ENCODE measurements around the gene AURKAIP1.

Gene AURKAIP1

GRCh38 chr1:1361982-1362423 is 13.0 kb downstream of the AURKAIP1 start:
- DNase-seq, result no peak

GRCh38 chr1:1361233-1361981 is 13.6 kb downstream of the AURKAIP1 start:
- DNase-seq, result no peak

GRCh38 chr1:1360506-1361169 is 14.4 kb downstream of the AURKAIP1 start:
- DNase-seq, result peak in 3 of 58 donors; percentile 30 to 66 (median 51)

GRCh38 chr1:1359664-1360468 is 15.1 kb downstream of the AURKAIP1 start:
- no peak for DNase-seq

GRCh38 chr1:1359308-1359663 is 15.7 kb downstream of the AURKAIP1 start:
- DNase-seq, result no peak

- peak in 9 of 58 donors; percentile 19 to 54 (median 33) for DNase-seq
Observed at GRCh38 chr1:1358433-1359271, 16.4 kb downstream of the AURKAIP1 start, which contains the start of gene MXRA8. Gene MXRA8, minus strand, starts transcription at chr1:1358555. Its CDS starts 51 bp downstream, at chr1:1358504.

GRCh38 chr1:1357871-1358432 is 17.1 kb downstream of the AURKAIP1 start:
- no peak for DNase-seq

- no peak for DNase-seq
Observed at GRCh38 chr1:1356796-1357401, 18.1 kb downstream of the AURKAIP1 start.

GRCh38 chr1:1356166-1356795 is 18.7 kb downstream of the AURKAIP1 start:
- DNase-seq, result no peak

GRCh38 chr1:1355416-1355815 is 19.6 kb downstream of the AURKAIP1 start:
- DNase-seq, result peak in 3 of 58 donors; percentile 28 to 33 (median 28)

GRCh38 chr1:1354271-1355247 is 20.4 kb downstream of the AURKAIP1 start:
- no peak for DNase-seq

- DNase-seq, result no peak
Observed at GRCh38 chr1:1353389-1354151, 21.4 kb downstream of the AURKAIP1 start.

GRCh38 chr1:1352786-1353388 is 22.1 kb downstream of the AURKAIP1 start:
- DNase-seq, result no peak

GRCh38 chr1:1351511-1352427 is 23.2 kb downstream of the AURKAIP1 start:
- DNase-seq, result no peak

- DNase-seq, result peak in 41 of 58 donors; percentile 19 to 77 (median 57)
Observed at GRCh38 chr1:1349256-1350012, 25.6 kb downstream of the AURKAIP1 start, which contains the start of gene DVL1. Gene DVL1, minus strand, starts transcription at chr1:1349418. Its CDS starts 353 bp downstream, at chr1:1349065.

Measured in anterior cingulate cortex (tissue), 58 donors.